H7 (cell line): ENCODE measurements around the gene RASA2. TPM values are rescaled to one million over a fixed set of nuclear protein-coding genes. Genes with fewer than 3 reads are reported as not detected.

Source experiments
- DNase-seq: peaks from one replicate; pipeline ENCODE4 v3.0.0; 2012
- H3K27me3 ChIP-seq: 2 replicates; pipeline ENCODE4 v1.6.0; 2011; ENCODE audit warnings: mild to moderate bottlenecking, low read length; ENCODE audit not compliant: control insufficient read depth, insufficient read depth
- H3K36me3 ChIP-seq: replicated peaks from 2 replicates; pipeline ENCODE4 v1.5.1; 2011; ENCODE audit warnings: low read length; ENCODE audit not compliant: control insufficient read depth, insufficient read depth
- H3K4me3 ChIP-seq: 2 replicates; pipeline ENCODE4 v1.5.1; 2011; ENCODE audit warnings: low read depth, mild to moderate bottlenecking, control low read depth, low read length, moderate library complexity; ENCODE audit not compliant: insufficient read depth
- total RNA-seq: library from RNA; depleted of rRNA; stranded (reverse); fragments of >200 nt; shearing (Covaris generic); gene quantifications from 2 replicates; pipeline ENCODE4 v1.2.3, GENCODE V29; 2014

RASA2 gene
- total RNA-seq, 1 experiment from 2014 or later: 11.6 TPM

DNA sequence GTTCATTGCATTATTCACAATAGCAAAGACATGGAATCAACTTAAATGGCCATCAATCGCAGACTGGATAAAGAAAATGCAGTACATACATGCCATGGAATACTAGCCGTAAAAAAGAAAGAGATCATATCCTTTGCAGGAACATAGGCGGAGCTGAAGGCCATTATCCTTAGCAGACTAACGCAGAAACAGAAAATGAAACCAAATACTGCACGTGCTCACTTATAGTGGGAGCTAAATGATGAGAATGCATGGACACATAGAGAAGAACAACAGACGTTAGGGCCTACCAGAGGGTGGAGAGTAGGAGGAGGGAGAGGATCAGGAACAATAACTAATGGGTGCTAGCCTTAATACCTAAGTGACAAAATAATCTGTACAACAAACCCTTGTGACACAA, 57.9 kb downstream of the RASA2 start:
- H3K36me3 ChIP-seq: 0 out of 2 replicates have a peak, but pooled peaks cover 1% of the 10 kb centered on the region
- DNase-seq: no peak

DNA sequence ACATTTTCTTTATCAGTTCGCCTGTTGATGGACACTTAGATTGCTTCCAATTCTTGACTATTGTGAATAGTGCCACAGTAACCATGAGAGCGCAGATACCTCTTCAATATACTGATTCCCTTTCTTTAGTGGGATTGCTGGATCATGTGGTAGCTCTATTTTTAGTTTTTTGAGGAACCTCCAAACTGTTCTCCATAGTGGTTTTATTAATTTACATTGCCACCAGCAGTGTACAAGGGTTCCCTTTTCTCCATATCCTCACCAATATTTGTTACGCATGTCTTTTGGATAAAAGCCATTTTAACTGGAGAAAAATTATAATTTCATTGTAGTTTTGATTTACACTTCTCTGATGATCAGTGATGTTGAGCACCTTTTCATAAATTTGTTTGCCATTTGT, 59.3 kb downstream of the RASA2 start:
- H3K4me3 ChIP-seq: no peak overlapping the region
- no peaks in the 10 kb centered on the region for H3K27me3 ChIP-seq
- 0 out of 2 replicates have a peak, but pooled peaks cover 1% of the 10 kb centered on the region for H3K36me3 ChIP-seq
- DNase-seq: no peak

More for the DNA sequence above, 57.9 kb downstream of the RASA2 start:
- H3K27me3 ChIP-seq: no peaks in the 10 kb centered on the region
- H3K4me3 ChIP-seq: no peak overlapping the region

DNA sequence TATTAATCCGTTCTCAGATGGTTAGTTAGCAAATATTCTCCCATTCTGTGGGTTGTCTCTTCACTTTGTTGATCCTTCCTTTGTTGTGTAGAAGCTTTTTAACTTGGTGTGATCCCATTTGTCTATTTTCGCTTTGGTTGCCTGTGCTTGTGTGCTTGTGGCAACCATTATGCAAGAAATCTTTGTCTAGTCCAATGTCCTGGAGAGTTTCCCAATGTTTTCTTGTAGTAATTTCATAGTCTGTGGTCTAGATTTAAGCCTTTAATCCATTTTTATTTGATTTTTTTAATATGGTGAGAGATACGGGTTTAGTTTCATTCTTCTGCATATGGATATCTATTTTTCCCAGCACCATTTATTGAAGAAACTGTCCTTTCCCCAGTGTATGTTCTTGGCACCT, 59.8 kb downstream of the RASA2 start:
- Histone ChIP-seq H3K4me3 (no peak overlapping the region), H3K36me3 (0 out of 2 replicates have a peak, but pooled peaks cover 1% of the 10 kb centered on the region), H3K27me3 (no peaks in the 10 kb centered on the region)
- no peak for DNase-seq

DNA sequence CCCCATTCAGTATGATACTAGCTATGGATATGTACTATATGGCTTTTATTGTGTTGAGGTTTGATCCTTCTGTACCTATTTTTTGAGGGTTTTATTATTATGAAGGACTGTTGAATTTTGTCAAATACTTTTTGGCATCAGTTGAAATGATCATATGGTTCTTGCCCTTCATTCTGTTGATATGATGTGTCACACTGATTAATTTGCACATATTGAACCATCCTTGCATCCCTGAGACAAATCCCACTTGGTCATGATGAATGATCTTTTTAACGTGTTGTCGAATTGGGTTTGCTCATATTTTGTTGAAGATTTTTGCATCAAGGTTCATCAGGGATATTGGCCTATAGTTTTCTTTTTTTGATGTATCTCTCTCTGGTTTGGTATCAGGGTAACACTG, 61.0 kb downstream of the RASA2 start:
- Histone ChIP-seq H3K36me3 (0 out of 2 replicates have a peak, but pooled peaks cover 1% of the 10 kb centered on the region), H3K4me3 (no peak overlapping the region), H3K27me3 (no peaks in the 10 kb centered on the region)
- no peak for DNase-seq

DNA sequence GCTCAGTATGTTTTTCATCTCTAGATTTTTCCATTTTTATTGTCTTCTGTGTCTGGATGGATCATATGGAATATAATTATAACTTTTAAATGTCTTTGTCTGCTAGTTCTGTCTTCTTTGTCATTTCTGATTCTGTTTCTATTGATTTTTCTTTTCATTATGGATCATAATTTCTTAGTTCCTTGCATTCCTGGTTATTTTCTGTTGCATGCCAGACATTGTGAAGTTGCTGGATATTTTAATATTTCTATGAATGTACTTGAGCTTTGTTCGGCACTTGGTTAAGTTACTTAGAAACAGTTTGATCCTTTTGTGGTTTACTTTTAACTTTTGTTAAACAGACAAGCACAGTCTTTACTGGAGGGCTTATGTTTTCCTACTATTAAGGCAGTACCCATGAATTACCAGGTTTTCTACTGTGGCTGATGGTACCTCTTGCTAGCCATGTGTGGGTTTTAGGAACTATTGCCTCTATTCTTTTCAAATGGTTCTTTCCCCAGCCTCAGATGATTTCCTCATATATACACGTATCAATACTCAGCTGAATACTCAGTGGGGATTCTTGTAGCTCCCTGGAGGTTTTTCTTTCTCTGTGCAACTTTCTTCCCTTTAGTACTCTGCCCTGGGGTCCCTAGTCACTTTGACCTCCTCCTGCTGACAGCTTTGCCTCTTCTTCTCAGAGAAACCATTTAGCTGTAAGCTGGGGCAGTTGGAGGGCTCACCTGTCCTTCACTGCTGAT, 64.3 kb downstream of the RASA2 start:
- Histone ChIP-seq H3K27me3 (no peaks in the 10 kb centered on the region), H3K36me3 (no peaks in the 10 kb centered on the region), H3K4me3 (no peak overlapping the region)
- no peak for DNase-seq

DNA sequence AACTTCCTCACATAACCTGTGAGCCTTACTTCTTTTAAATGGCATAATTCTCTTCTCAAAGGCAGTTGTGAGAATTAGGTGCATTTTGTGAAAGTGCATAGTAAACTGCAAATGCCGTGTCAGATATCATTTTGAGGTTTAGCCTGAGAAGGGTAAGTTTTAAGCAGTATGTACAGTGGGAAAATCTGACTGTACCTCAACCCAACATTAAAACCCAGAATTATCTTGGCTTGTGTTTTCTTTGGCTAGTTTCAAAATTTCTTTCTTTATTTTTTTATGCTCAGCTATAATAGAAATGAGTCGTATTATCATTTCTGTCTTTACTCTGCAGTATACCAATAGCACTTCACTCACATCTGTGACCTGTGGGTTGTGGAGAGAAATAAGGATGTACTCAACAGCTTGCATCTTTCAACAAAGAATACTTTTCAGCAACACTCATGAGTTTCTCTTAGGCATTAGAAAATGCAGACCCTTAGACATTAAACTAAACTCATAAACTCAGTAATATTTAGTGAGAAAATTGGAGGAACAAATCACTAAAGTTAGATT, 65.7 kb downstream of the RASA2 start:
- Histone ChIP-seq H3K36me3 (no peaks in the 10 kb centered on the region), H3K4me3 (no peak overlapping the region), H3K27me3 (no peaks in the 10 kb centered on the region)
- no peak for DNase-seq

DNA sequence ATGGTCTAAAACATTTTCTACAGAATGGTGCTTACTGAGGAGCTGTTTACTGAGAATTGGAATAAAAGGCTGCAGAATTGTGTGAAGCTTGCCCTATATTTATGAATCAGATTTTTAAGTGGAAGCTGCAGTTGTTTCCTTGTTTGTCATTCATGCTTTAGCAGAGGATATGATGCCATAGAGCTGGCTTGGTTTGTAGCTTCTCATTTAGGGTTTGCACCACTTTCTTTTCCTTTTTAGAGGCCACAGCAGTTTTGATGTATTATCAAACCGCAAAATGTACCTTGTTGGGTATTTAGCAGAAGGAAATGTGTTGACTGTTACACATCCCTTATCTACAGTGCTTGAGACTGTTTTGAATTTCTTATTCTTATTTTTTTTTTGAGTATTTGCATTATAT, 66.2 kb downstream of the RASA2 start:
- no peaks in the 10 kb centered on the region for H3K36me3 ChIP-seq
- H3K4me3 ChIP-seq: no peak overlapping the region
- H3K27me3 ChIP-seq: no peaks in the 10 kb centered on the region
- DNase-seq: no peak

DNA sequence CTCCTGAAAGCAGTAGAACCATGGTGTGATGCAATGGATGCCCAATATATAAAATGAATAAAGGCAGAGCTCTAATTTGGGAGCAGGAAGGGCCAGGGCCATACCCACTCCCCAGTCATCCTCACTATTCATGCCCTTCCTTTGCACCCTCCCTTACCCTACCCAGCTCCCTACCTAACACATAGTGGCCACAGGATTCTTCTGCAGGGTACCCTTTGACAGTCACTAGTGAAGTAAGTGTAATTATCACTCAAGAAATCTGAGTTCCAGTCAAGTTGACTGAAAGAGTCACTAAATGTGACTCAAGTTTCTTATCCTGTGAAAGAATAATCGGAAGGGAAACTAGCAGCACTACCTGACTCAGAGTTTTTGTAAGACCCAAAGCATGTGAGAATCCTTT, 69.2 kb downstream of the RASA2 start:
- H3K36me3 ChIP-seq: no peaks in the 10 kb centered on the region
- DNase-seq: no peak
- H3K27me3 ChIP-seq: no peaks in the 10 kb centered on the region
- no peak overlapping the region for H3K4me3 ChIP-seq

DNA sequence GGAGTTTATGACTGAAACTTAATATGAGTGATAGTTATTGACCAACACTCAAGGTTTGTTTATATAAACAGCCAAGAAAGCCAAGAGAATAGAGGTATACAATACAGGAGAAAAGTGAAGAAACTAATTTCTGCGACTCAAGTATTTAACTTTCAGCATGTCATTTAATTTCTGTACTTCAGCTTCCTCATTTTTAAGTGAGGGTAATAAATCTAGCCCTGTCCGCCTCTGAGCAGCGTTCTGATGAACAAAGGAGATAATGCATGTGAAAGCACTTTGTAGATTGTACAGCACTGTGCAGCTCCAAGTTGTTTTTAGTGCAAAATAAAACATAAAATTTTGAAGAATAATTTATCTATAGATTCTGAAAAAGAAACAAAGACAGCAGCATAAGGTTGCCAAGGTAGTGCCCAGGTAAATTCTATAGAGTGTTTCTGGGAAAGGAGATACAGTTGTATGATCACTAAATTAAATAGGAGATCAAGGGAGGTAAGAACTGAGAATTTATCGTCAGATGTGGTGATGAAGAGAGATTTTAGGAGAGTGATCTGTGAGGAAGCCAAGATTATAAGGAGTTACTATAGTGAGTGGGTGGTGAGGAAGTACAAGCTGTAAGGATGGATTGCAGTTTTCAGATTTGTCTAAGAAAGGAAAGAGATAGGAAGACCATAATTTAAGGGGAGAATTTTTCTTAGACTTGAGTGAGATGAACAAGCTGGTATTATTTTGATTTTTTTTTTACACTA, 71.3 kb downstream of the RASA2 start:
- Histone ChIP-seq H3K27me3 (no peaks in the 10 kb centered on the region), H3K4me3 (no peak overlapping the region), H3K36me3 (no peaks in the 10 kb centered on the region)
- DNase-seq: no peak

DNA sequence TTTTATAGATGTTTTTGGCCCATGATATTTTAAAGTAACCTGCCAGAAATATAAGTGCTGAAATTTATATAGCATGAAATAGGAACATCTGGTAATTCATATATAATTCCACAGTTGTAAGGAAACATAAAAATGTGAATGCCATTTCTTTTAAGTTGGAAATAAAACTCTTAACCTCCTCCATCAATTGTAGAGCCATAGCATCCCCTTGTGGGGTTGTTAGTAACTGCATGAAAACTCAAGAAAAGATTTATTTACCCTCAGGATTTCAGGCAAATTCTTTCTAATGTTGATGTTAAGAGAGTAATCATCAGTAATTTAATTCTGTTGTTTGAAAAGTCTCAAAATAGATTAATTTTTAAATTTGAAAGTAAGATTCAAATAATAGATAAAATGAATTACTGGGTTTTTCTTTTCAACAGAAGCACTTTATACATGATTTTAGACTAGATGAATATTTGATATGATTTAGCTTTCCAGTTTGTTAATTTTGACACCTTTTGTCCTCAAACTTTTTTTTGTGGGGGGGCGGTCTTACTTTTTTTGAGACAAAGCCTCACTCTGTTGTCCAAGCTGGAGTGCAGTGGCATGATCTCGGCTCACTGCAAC, 74.7 kb downstream of the RASA2 start:
- Histone ChIP-seq H3K4me3 (no peak overlapping the region), H3K36me3 (no peaks in the 10 kb centered on the region), H3K27me3 (no peaks in the 10 kb centered on the region)
- DNase-seq: peak; percentile 36

DNA sequence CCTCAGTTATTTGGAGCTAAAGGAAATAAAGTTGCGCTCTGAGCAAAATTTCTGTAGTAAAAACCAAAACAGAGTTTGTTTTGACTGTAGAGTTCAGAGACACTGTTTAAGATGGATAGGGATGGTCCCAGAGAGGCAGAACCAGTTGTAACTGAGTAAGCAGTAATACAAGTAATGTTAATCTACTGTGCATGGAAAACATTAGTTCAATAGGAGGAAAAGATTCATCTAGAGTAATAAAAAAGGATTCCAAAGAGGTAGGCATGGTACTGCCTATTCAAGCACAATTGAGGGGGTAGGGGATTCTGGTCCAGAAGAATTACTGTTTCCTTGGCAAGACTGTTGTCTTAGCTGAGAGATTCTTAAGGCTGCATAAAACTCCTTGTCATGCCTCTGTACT, 77.4 kb downstream of the RASA2 start:
- Histone ChIP-seq H3K4me3 (no peak overlapping the region), H3K36me3 (no peaks in the 10 kb centered on the region), H3K27me3 (no peaks in the 10 kb centered on the region)
- DNase-seq: no peak

DNA sequence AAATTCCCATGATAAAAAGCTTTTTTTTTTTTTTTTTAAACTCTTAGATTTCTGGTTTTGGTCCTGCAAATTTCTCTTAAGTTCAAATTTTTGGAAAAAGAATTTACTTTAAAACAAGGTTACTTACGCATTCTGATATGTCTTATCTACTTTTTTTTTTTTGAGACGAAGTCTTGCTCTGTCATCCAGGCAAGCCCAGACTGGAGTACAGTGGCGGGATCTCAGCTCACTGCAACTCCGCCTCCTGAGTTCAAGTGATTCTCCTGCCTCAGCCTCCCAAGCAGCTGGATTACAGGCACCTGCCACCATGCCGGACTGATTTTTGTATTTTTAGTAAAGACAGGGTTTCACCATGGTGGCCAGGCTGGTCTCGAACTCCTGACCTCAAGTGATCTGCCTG, 83.2 kb downstream of the RASA2 start:
- no peak for DNase-seq
- Histone ChIP-seq H3K4me3 (no peak overlapping the region), H3K36me3 (no peaks in the 10 kb centered on the region), H3K27me3 (no peaks in the 10 kb centered on the region)

DNA sequence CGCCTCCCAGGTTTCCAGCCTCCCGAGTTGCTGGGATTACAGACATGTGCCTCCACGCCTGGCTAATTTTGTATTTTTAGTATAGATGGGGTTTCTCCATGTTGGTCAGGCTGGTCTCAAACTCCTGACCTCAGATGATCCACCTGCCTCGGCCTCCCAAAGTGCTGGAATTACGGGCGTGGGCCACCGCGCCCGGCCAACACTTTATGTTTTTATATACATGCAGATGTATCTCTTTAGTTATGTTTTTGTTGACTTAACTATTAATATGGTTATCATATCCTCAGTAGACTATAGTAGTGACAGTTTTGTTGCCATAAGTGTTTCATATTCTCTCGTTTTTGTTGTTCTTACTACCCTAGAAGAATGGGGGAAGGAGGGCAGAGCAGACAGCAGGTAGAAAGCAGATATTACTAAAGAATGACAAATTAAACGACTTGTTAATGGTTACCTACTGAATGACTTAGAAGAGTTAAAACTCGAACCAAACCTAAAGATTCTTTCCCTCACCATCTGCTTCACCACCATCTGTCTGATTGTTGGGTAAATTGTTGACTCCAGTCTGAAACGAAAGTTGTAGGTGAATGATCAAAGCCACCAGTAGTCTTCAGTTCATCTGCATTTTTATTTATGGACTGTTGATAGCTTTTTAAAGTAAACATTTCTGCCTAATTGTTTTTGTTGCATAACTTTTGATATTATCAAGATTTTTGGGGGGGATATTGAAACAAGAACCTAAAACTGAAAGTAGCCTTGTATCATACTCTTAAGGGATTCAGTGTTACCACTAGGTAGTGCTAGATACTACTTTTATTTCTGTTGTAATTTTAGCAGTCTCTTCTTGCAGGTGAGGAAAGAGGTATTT, 89.3 kb downstream of the RASA2 start:
- Histone ChIP-seq H3K4me3 (no peak overlapping the region), H3K36me3 (peaks cover 5% of the 10 kb centered on the region), H3K27me3 (no peaks in the 10 kb centered on the region)
- peak; percentile 4 for DNase-seq

DNA sequence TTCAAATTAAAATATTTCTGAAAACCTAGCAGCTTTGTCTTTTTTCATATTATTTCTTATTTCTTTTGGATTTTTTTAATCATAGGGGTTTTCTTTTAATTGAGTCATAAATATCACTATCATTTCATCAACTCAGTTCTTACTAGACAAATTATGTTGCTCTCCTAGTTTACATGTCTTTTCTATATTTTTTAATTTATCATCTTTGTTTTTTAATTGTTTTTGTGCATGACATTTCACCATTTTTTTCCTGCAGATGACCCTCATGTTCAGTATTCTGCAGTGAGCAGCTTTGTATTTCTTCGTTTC, 89.9 kb downstream of the RASA2 start:
- no peak for DNase-seq
- H3K36me3 ChIP-seq: peaks cover 7% of the 10 kb centered on the region
- H3K4me3 ChIP-seq: no peak overlapping the region
- H3K27me3 ChIP-seq: no peaks in the 10 kb centered on the region
